Esophagus squamous epithelium (tissue), 5 donors: ENCODE results near the gene SNRK. TPM values are rescaled to one million over a fixed set of nuclear protein-coding genes. Genes with fewer than 3 reads are reported as not detected.

Experiments
- DNase-seq: peaks from one replicate; lab custom pipeline; 2025; lab: John Stamatoyannopoulos, UW
- H3K27ac ChIP-seq, 4 donors: fragments of 200-600 bp; sonication (generic); one replicate each; pipeline ENCODE4 v1.5.1; 2016 to 2019; ENCODE audit warnings: mild to moderate bottlenecking in 1 of 4
- H3K27me3 ChIP-seq, 4 donors: fragments of 200-600 bp; sonication (generic); 1 replicate in 3 of 4; 2 replicates in 1 of 4; pipeline versions ENCODE4 v1.5.1 to v1.6.0; 2017 to 2021; ENCODE audit warnings: antibody characterized with exemption in 1 of 4
- H3K36me3 ChIP-seq, 3 donors: fragments of 200-600 bp; sonication (generic); one replicate each; pipeline ENCODE4 v1.5.1; 2016 to 2019
- H3K4me1 ChIP-seq, 3 donors: fragments of 200-600 bp; sonication (generic); one replicate each; pipeline ENCODE4 v1.5.1; 2017 to 2019
- H3K4me3 ChIP-seq, 4 donors: fragments of 200-600 bp; sonication (generic); 1 replicate in 3 of 4; 2 replicates in 1 of 4; pipeline ENCODE4 v1.5.1; 2016 to 2019; ENCODE audit warnings: mild to moderate bottlenecking in 2 of 4, moderate library complexity in 1 of 4
- H3K9me3 ChIP-seq, 3 donors: fragments of 200-600 bp; sonication (generic); one replicate each; pipeline ENCODE4 v1.5.1; 2016 to 2019
- POLR2A ChIP-seq, 4 donors: fragments of 450-650 bp; IDR thresholded peaks; one replicate each; pipeline ENCODE4 v1.6.1; 2017; ENCODE audit warnings: antibody characterized with exemption in 4 of 4, mild to moderate bottlenecking in 4 of 4, moderate library complexity in 3 of 4
- WGBS, 2 donors: methylation state at CpG; one replicate each; pipeline ENCODE4 v1.1.5; 2018; 5-methylcytosine and 5-hydroxymethylcytosine counted together
- intact Hi-C: fragments of 100-400 bp; cut with DNase I; formaldehyde crosslinking; loops from one replicate; pipeline ENCODE4 v1.15.0; 2022
- total RNA-seq, 4 donors: library from RNA; depleted of rRNA; stranded (reverse); fragments of >200 nt; gene quantifications; one replicate each; pipeline ENCODE4 v1.1.0, GENCODE V29; 2016
- TF ChIP-seq, protein P1 (sequence below), 6 experiments: fragments of 450-650 bp in 4 of 6; fragments of 200-600 bp in 2 of 6; sonication (generic) in 2 of 6; IDR thresholded peaks; one replicate each; pipeline ENCODE4 v1.5.1; 2016 to 2019; ENCODE audit warnings: antibody characterized with exemption in 6 of 6, mild to moderate bottlenecking in 4 of 6, moderate library complexity in 4 of 6
- donor health status: DM: yes; HTN: yes; CAD: no.

Gene SNRK
- total RNA-seq, 4 donors from 2014 or later = 27.0 to 42.0 (median 29.5) TPM

DNA sequence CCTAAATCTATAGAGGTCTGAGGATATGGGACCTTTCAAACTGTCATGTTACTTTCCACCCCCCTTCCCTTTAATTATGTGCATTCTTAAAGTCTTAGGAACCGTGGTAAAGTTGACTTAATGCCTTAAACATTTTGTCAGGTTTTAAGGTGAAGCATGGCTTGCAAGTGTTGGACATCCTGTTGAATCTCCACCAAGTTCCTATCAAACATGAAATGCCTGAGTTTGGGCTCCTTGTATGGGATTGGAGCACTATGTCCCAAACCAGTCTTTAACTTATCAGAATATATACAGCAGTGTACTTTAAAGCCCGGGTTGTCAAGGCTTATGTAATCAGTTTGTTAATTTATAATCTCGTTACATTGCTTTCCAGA, 1.1 kb downstream of the SNRK start:
- no peaks in the 10 kb centered on the region for H3K27me3 ChIP-seq
- no peak for TF ChIP-seq POLR2A (IDR thresholded peaks at IDR 0.05)
- TF ChIP-seq, protein P1, sequence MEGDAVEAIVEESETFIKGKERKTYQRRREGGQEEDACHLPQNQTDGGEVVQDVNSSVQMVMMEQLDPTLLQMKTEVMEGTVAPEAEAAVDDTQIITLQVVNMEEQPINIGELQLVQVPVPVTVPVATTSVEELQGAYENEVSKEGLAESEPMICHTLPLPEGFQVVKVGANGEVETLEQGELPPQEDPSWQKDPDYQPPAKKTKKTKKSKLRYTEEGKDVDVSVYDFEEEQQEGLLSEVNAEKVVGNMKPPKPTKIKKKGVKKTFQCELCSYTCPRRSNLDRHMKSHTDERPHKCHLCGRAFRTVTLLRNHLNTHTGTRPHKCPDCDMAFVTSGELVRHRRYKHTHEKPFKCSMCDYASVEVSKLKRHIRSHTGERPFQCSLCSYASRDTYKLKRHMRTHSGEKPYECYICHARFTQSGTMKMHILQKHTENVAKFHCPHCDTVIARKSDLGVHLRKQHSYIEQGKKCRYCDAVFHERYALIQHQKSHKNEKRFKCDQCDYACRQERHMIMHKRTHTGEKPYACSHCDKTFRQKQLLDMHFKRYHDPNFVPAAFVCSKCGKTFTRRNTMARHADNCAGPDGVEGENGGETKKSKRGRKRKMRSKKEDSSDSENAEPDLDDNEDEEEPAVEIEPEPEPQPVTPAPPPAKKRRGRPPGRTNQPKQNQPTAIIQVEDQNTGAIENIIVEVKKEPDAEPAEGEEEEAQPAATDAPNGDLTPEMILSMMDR (IDR thresholded peaks at IDR 0.05) = no peak
- WGBS, 2 donors = 2 to 4% methylated on average over 3 of the region's 3 CpGs
- H3K9me3 ChIP-seq = no peaks in the 10 kb centered on the region
- intact Hi-C loops = no loop called here
- H3K27ac ChIP-seq = peak overlapping the region; percentile 91 to 99 (median 98)
- no peak for DNase-seq
- H3K36me3 ChIP-seq = no peaks in the 10 kb centered on the region
- H3K4me3 ChIP-seq = peak overlapping the region; percentile 54 to 91 (median 70)
- H3K4me1 ChIP-seq = peaks cover 12 to 65% (median 45%) of the 10 kb centered on the region in 3 donors

DNA sequence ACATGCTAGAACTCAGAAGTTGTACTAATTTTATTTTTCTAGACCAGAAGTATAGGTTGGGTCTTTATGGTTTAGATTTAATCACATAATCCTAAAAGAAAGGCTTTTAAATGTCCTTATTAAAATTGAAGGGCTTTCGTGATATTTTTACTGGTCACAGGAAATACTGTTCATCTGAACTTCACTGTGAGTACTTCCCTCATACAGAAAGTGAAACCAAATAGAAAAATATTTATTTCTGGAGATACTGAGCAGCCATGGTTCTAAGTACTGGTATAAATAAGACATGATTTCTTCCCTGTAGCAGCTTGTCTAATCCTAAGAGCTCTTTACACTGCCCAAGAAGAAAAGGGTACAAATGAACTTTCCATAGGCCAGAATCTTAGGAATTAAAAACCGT, 2.0 kb downstream of the SNRK start:
- no peak for TF ChIP-seq POLR2A (IDR thresholded peaks at IDR 0.05)
- TF ChIP-seq, protein P1 (IDR thresholded peaks at IDR 0.05) = no peak
- H3K4me3 ChIP-seq = peak overlapping the region; percentile 54 to 91 (median 70)
- no peaks in the 10 kb centered on the region for H3K36me3 ChIP-seq
- H3K27ac ChIP-seq = peak overlapping the region; percentile 91 to 99 (median 98)
- intact Hi-C loops = no loop called here
- no peaks in the 10 kb centered on the region for H3K27me3 ChIP-seq
- H3K4me1 ChIP-seq = peaks cover 12 to 74% (median 47%) of the 10 kb centered on the region in 3 donors
- no peak for DNase-seq
- no peaks in the 10 kb centered on the region for H3K9me3 ChIP-seq
- WGBS, 2 donors = 0% methylated on average over 2 of the region's 2 CpGs

DNA sequence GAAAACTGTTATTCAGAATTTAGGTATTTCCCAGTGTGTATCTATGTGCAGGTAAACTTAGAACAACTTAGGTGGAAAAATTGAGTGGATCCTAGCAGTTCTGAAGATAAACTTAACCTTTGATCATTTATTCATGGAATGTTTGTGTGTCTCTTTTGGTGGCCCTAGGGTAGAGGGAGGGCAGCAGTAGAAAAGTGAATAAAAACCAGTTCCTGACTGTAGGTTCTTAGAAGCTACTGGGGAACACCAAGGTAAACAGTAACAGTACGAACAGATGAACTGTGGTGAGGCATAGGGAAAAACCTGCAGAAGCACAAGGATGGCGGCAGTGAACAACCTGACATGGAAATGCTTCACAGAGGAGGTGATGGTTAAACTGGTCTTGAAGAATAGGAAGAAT, 2.5 kb downstream of the SNRK start:
- H3K4me3 ChIP-seq = peak overlapping the region; percentile 54 to 91 (median 70)
- TF ChIP-seq, protein P1 (IDR thresholded peaks at IDR 0.05) = no peak
- TF ChIP-seq POLR2A (IDR thresholded peaks at IDR 0.05) = no peak
- peak overlapping the region; percentile 91 to 99 (median 98) for H3K27ac ChIP-seq
- 53 to 60% methylated on average over 2 of the region's 2 CpGs for WGBS, 2 donors
- no peak for DNase-seq
- H3K27me3 ChIP-seq = no peaks in the 10 kb centered on the region
- no peaks in the 10 kb centered on the region for H3K36me3 ChIP-seq
- intact Hi-C loops = no loop called here
- no peaks in the 10 kb centered on the region for H3K9me3 ChIP-seq
- peaks cover 12 to 79% (median 51%) of the 10 kb centered on the region in 3 donors for H3K4me1 ChIP-seq

DNA sequence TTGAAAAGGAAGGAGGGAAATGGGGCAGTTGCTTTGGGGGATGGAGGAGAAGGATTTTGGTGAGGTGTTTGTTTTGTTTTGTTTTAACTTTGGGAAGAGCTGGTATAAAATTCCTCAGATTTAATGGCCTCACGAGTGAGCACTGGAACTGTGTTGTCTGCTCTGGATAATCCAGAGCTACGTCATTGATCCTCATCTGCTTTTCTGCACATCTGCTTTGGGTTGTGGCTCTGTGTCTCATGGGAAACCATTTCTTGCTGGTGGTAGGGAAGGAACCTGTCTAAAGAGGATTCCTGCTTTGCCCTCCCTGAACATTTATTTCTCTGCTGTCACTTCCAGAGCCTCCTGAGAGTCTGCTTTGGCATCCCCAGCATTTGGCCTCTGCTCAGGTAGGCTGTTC, 3.1 kb downstream of the SNRK start:
- Histone ChIP-seq H3K27me3 (no peaks in the 10 kb centered on the region), H3K4me1 (peaks cover 12 to 83% (median 51%) of the 10 kb centered on the region in 3 donors), H3K27ac (peak overlapping the region; percentile 33 to 99 (median 95)), H3K4me3 (peak overlapping the region in 3 of 4 donors; percentile 61 to 91 (median 78)), H3K36me3 (no peaks in the 10 kb centered on the region), H3K9me3 (no peaks in the 10 kb centered on the region)
- TF ChIP-seq POLR2A (IDR thresholded peaks at IDR 0.05) = no peak
- TF ChIP-seq, protein P1 (IDR thresholded peaks at IDR 0.05) = no peak
- DNase-seq = no peak
- WGBS, 2 donors = 58 to 62% methylated on average over 2 of the region's 2 CpGs
- intact Hi-C loops = no loop called here

DNA sequence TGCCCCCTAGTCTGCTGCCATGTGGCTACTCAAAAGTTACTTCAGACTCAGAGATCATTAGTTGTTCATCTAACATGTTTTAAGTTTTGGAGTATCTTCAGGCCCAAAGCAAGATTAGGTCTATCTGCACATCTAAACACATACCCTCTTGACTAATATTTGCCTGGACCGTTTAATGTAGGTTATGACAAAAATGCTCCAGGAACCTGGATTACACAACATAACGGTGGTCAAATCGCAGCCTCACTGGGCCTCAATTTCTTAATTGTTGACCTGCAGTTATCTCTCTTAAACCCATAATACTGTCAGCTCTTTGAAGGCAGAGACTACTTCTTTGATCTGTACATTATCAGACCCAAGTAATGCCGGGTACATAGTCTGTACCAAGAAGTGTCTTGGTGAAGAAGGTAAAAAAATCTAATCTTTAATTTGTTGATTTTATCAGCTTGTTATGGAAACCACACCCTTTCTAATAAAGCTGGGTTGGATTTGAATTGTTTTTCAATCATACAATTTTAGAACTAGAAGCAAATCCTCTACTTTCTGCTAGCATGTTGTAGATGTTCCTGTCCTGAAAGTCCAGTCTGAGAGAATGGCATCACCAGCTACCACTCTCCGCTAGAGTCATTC, 3.6 kb downstream of the SNRK start:
- DNase-seq = no peak
- peak overlapping the region in 3 of 4 donors; percentile 7 to 91 (median 78) for H3K4me3 ChIP-seq
- TF ChIP-seq, protein P1 (IDR thresholded peaks at IDR 0.05) = no peak
- no peak for TF ChIP-seq POLR2A (IDR thresholded peaks at IDR 0.05)
- no peaks in the 10 kb centered on the region for H3K36me3 ChIP-seq
- intact Hi-C loops = no loop called here
- H3K4me1 ChIP-seq = peaks cover 12 to 89% (median 51%) of the 10 kb centered on the region in 3 donors
- H3K9me3 ChIP-seq = no peaks in the 10 kb centered on the region
- H3K27me3 ChIP-seq = no peaks in the 10 kb centered on the region
- WGBS, 2 donors = 60 to 84% methylated on average over 5 of the region's 5 CpGs
- H3K27ac ChIP-seq = peak overlapping the region; percentile 33 to 99 (median 95)
